Tibial artery (tissue), 4 donors: ENCODE data around the gene RECK.

Source experiments
- DNase-seq, 2 donors: peaks; one replicate each; pipeline ENCODE4 v3.0.0-alpha.2; 2019
- H3K27ac ChIP-seq, 2 donors: fragments of 200-600 bp; sonication (generic) in 1 of 2; 1 replicate in 1 of 2; 2 replicates in 1 of 2; pipeline ENCODE4 v1.5.1; 2018 to 2019; ENCODE audit warnings: mild to moderate bottlenecking in 1 of 2
- H3K27me3 ChIP-seq, 2 donors: fragments of 200-600 bp; sonication (generic) in 1 of 2; one replicate each; pipeline versions ENCODE4 v1.5.1 to v1.6.0; 2016 to 2019
- H3K36me3 ChIP-seq, 3 donors: fragments of 200-600 bp; sonication (generic) in 2 of 3; one replicate each; pipeline ENCODE4 v1.5.1; 2016 to 2019; ENCODE audit warnings: mild to moderate bottlenecking in 2 of 3
- H3K4me1 ChIP-seq, 4 donors: fragments of 200-600 bp; sonication (generic) in 2 of 4; 1 replicate in 3 of 4; 2 replicates in 1 of 4; pipeline ENCODE4 v1.5.1; 2016 to 2019
- H3K4me3 ChIP-seq, 2 donors: fragments of 200-600 bp; sonication (generic) in 1 of 2; 1 replicate in 1 of 2; 2 replicates in 1 of 2; pipeline ENCODE4 v1.5.1; 2018 to 2019; ENCODE audit warnings: mild to moderate bottlenecking in 2 of 2
- H3K9me3 ChIP-seq, 3 donors: fragments of 200-600 bp; sonication (generic) in 1 of 3; one replicate each; pipeline ENCODE4 v1.5.1; 2016 to 2019
- intact Hi-C: fragments of 100-400 bp; cut with DNase I; formaldehyde crosslinking; loops from one replicate; pipeline ENCODE4 v1.15.0; 2023; ENCODE audit warnings: low total_unique reads
- TF ChIP-seq, protein P1 (sequence below), 2 experiments: fragments of 200-600 bp in 1 of 2; fragments of 450-650 bp in 1 of 2; IDR thresholded peaks; one replicate each; pipeline ENCODE4 v1.5.1; 2017 to 2019; ENCODE audit warnings: antibody characterized with exemption in 2 of 2, mild to moderate bottlenecking in 1 of 2, moderate library complexity in 1 of 2

The RECK gene

DNA sequence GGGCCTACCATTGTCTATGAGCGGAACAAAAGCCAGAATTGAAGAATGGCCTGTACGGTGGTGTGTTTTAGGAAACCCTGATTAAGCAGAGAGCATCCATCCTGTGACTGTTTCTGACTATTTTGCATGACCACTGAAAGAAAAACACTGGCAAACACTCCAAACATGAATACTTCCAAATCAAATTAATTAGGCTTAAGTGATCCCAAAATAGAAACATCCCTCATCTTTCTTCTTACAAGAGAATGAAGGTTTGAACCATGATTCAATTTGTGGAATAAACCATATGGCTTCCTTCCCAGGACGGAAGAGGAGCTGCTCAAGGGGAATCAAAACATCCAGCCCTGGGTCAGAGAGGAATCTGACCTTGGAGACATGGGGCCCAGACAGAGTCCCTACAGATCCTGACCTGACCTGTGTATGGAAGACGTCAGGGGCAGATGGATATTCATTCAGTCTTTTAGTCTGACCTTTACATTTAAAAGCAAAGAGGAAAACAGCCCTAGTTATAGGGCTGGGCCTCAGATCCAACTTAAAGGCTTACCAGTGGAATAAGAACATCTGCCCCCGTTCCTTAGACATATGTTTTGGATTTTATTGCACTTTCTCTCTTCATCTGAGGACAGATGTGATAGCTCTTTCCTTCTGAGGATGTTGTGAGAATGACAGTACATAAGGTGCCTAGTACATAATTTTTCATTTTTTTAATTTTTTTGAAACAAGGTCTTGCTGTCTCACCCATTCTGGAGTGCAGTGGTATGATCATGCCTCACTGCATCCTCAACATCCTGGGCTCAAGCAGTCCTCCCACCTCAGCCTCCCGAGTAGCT, 17.6 kb upstream of the RECK start:
- Histone ChIP-seq H3K27me3 (no peaks in the 10 kb centered on the region), H3K9me3 (no peaks in the 10 kb centered on the region), H3K4me3 (no peak overlapping the region), H3K27ac (no peak overlapping the region), H3K36me3 (no peaks in the 10 kb centered on the region), H3K4me1 (no peaks in the 10 kb centered on the region)
- TF ChIP-seq, protein P1, sequence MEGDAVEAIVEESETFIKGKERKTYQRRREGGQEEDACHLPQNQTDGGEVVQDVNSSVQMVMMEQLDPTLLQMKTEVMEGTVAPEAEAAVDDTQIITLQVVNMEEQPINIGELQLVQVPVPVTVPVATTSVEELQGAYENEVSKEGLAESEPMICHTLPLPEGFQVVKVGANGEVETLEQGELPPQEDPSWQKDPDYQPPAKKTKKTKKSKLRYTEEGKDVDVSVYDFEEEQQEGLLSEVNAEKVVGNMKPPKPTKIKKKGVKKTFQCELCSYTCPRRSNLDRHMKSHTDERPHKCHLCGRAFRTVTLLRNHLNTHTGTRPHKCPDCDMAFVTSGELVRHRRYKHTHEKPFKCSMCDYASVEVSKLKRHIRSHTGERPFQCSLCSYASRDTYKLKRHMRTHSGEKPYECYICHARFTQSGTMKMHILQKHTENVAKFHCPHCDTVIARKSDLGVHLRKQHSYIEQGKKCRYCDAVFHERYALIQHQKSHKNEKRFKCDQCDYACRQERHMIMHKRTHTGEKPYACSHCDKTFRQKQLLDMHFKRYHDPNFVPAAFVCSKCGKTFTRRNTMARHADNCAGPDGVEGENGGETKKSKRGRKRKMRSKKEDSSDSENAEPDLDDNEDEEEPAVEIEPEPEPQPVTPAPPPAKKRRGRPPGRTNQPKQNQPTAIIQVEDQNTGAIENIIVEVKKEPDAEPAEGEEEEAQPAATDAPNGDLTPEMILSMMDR (IDR thresholded peaks at IDR 0.05): no peak
- no peak for DNase-seq
- intact Hi-C loops: loop anchor here (10.0 kb wide), 1 partner anchor 124 kb away; no protein-coding TSS in a partner anchor

DNA sequence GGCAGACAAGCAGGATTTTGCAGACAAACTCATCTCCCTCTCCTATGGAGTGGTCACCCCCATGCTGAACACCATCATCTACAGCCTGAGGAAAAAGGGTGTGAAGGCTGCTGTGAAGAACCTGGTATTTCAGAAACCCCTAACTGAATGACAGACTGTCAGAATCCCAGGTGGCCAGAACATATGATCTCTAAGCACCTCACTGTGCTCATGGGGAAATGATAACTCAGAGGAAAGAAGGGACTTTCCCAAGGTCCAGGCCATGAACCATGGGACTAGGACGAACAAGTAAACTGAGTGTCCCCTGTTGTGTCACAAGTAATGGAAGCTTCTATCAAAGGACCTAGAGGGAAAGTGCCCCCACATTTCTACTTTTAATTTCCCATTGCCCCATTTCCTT, 14.7 kb upstream of the RECK start:
- no peak for DNase-seq
- TF ChIP-seq, protein P1 (IDR thresholded peaks at IDR 0.05): no peak
- Histone ChIP-seq H3K4me3 (no peak overlapping the region), H3K27ac (no peak overlapping the region), H3K4me1 (no peaks in the 10 kb centered on the region), H3K27me3 (no peaks in the 10 kb centered on the region), H3K9me3 (no peaks in the 10 kb centered on the region), H3K36me3 (no peaks in the 10 kb centered on the region)
- intact Hi-C loops: loop anchor here (5.0 kb wide), 1 partner anchor 65 kb away; the partner anchor contains the start of gene OR2S2

GRCh38 chr9:36023260-36024048, 13.3 kb upstream of the RECK start:
- Histone ChIP-seq H3K27me3 (no peaks in the 10 kb centered on the region), H3K9me3 (no peaks in the 10 kb centered on the region), H3K27ac (no peak overlapping the region), H3K4me3 (no peak overlapping the region), H3K36me3 (no peaks in the 10 kb centered on the region), H3K4me1 (no peaks in the 10 kb centered on the region)
- intact Hi-C loops: loop anchor here (5.0 kb wide), 1 partner anchor 66 kb away; the partner anchor contains the start of gene OR2S2
- DNase-seq: peak; percentile 53 to 73
- TF ChIP-seq, protein P1 (IDR thresholded peaks at IDR 0.05): peak; percentile 74 to 75

GRCh38 chr9:36025746-36026145, 11.0 kb upstream of the RECK start:
- intact Hi-C loops: no loop called here
- TF ChIP-seq, protein P1 (IDR thresholded peaks at IDR 0.05): no peak
- Histone ChIP-seq H3K36me3 (no peaks in the 10 kb centered on the region), H3K4me3 (no peak overlapping the region), H3K27ac (no peak overlapping the region), H3K27me3 (no peaks in the 10 kb centered on the region), H3K9me3 (no peaks in the 10 kb centered on the region), H3K4me1 (peaks cover 0 to 20% (median 10%) of the 10 kb centered on the region in 4 donors)
- DNase-seq: no peak

- Histone ChIP-seq H3K27me3 (no peaks in the 10 kb centered on the region), H3K36me3 (no peaks in the 10 kb centered on the region), H3K9me3 (no peaks in the 10 kb centered on the region), H3K4me3 (no peak overlapping the region), H3K27ac (peak overlapping the region; percentile 34 to 40), H3K4me1 (peaks cover 0 to 22% (median 10%) of the 10 kb centered on the region in 4 donors)
- TF ChIP-seq, protein P1 (IDR thresholded peaks at IDR 0.05): no peak
- no peak for DNase-seq
- intact Hi-C loops: no loop called here
These were observed 7.5 kb upstream of the RECK start for GRCh38 chr9:36029202-36029601.
